Sigmoid colon (tissue), 7 donors: Measurements from ENCODE around the gene SELENOS. TPM values are rescaled to one million over a fixed set of nuclear protein-coding genes. Genes with fewer than 3 reads are reported as not detected.
A peak's percentile ranks its signal among the peaks of the same experiment; 100 is the strongest.

ENCODE experiments used
- DNase-seq: peaks from one replicate; pipeline ENCODE4 v3.0.0-alpha.2; 2019
- H3K27ac ChIP-seq, 4 donors: fragments of 200-600 bp; sonication (generic); one replicate each; pipeline ENCODE4 v1.5.1; 2016 to 2019; ENCODE audit warnings: mild to moderate bottlenecking in 1 of 4
- H3K27me3 ChIP-seq, 3 donors: fragments of 200-600 bp; sonication (generic); one replicate each; pipeline ENCODE4 v1.5.1; 2019; ENCODE audit warnings: mild to moderate bottlenecking in 1 of 3
- H3K36me3 ChIP-seq, 4 donors: fragments of 200-600 bp; sonication (generic); one replicate each; pipeline ENCODE4 v1.5.1; 2016 to 2019
- H3K4me1 ChIP-seq, 4 donors: fragments of 200-600 bp; sonication (generic); one replicate each; pipeline ENCODE4 v1.5.1; 2017 to 2019
- H3K4me3 ChIP-seq, 4 donors: fragments of 200-600 bp; sonication (generic); one replicate each; pipeline ENCODE4 v1.5.1; 2017 to 2019; ENCODE audit warnings: mild to moderate bottlenecking in 2 of 4, moderate library complexity in 1 of 4
- H3K9me3 ChIP-seq, 4 donors: fragments of 200-600 bp in 3 of 4; sonication (generic) in 3 of 4; one replicate each; pipeline versions ENCODE4 v1.5.1 to v1.6.1; 2013 to 2019
- EP300 ChIP-seq, 4 donors: sonication (generic); formaldehyde crosslinking; IDR thresholded peaks; one replicate each; pipeline ENCODE4 v1.6.1; 2017; ENCODE audit warnings: antibody characterized with exemption in 4 of 4
- POLR2A ChIP-seq, 2 donors: fragments of 450-650 bp; IDR thresholded peaks; one replicate each; pipeline ENCODE4 v1.6.1; 2016; ENCODE audit warnings: antibody characterized with exemption in 2 of 2, mild to moderate bottlenecking in 2 of 2, moderate library complexity in 2 of 2
- POLR2AphosphoS5 ChIP-seq, 4 donors: sonication (generic); formaldehyde crosslinking; IDR thresholded peaks; one replicate each; pipeline ENCODE4 v1.6.1; 2017; ENCODE audit warnings: antibody characterized with exemption in 4 of 4
- WGBS, 2 donors: extraction: QIAGEN DNeasy Blood & Tissue Kit; methylation state at CpG; one replicate each; pipeline ENCODE4 v1.1.7; 2013; 5-methylcytosine and 5-hydroxymethylcytosine counted together
- intact Hi-C: fragments of 100-400 bp; cut with DNase I; formaldehyde crosslinking; loops from one replicate; pipeline ENCODE4 v1.15.1; 2023
- polyA plus RNA-seq, 3 donors: library from polyadenylated mRNA; stranded (reverse); fragments of 200-250 nt; gene quantifications; one replicate each; pipeline ENCODE4 v1.2.3, GENCODE V29; 2013
- total RNA-seq, 4 donors: library from RNA; depleted of rRNA; stranded (reverse); fragments of >200 nt; gene quantifications; one replicate each; pipeline ENCODE4 v1.1.0, GENCODE V29; 2016
- TF ChIP-seq, protein P1 (sequence below), 4 experiments: fragments of 450-650 bp in 3 of 4; fragments of 200-600 bp in 1 of 4; IDR thresholded peaks; one replicate each; pipeline ENCODE4 v1.5.1; 2016 to 2019; ENCODE audit warnings: antibody characterized with exemption in 4 of 4, mild to moderate bottlenecking in 3 of 4, moderate library complexity in 2 of 4
- donor health status: healthy with polysubstance abuse.
- donor health status: Bipolar disorder and iron deficiency.
- donor health status: healthy.

Gene SELENOS
- total and polyA plus RNA-seq, 7 donors = 39.3 to 127 (median 55.9) TPM

DNA sequence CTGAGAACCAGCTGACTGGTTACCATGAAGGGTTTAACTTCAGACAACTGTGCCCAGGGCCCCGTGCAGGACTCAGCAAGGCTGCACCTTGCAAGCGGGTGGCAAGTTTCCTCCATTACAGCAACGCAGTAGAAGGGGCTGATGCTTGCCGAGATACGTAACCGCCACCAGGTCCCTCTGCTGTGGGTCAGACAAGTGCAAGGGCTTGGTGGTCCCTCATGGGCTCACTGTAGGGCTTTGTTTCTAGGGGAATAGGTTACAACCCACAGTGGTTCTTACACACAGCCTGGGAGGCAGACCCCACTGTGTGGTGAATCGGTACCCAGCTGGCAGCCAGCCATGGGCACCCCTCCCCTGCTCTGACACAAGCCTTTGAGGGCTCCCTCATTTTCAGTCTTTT, 33.2 kb upstream of the SELENOS start:
- Histone ChIP-seq H3K36me3 (no peaks in the 10 kb centered on the region), H3K4me1 (no peaks in the 10 kb centered on the region), H3K27me3 (peaks cover 0 to 15% (median 0%) of the 10 kb centered on the region in 3 donors), H3K9me3 (no peaks in the 10 kb centered on the region), H3K27ac (no peak overlapping the region), H3K4me3 (no peak overlapping the region)
- TF ChIP-seq, protein P1, sequence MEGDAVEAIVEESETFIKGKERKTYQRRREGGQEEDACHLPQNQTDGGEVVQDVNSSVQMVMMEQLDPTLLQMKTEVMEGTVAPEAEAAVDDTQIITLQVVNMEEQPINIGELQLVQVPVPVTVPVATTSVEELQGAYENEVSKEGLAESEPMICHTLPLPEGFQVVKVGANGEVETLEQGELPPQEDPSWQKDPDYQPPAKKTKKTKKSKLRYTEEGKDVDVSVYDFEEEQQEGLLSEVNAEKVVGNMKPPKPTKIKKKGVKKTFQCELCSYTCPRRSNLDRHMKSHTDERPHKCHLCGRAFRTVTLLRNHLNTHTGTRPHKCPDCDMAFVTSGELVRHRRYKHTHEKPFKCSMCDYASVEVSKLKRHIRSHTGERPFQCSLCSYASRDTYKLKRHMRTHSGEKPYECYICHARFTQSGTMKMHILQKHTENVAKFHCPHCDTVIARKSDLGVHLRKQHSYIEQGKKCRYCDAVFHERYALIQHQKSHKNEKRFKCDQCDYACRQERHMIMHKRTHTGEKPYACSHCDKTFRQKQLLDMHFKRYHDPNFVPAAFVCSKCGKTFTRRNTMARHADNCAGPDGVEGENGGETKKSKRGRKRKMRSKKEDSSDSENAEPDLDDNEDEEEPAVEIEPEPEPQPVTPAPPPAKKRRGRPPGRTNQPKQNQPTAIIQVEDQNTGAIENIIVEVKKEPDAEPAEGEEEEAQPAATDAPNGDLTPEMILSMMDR (IDR thresholded peaks at IDR 0.05) = no peak
- no peak for TF ChIP-seq POLR2A (IDR thresholded peaks at IDR 0.05)
- TF ChIP-seq EP300 (IDR thresholded peaks at IDR 0.05) = no peak
- TF ChIP-seq POLR2AphosphoS5 (IDR thresholded peaks at IDR 0.05) = no peak
- no peak for DNase-seq
- WGBS, 2 donors = 95 to 96% methylated on average over 7 of the region's 7 CpGs
- intact Hi-C loops = no loop called here

- H3K27ac ChIP-seq = no peak overlapping the region
- WGBS, 2 donors = 94 to 97% methylated on average over 7 of the region's 7 CpGs
- TF ChIP-seq EP300 (IDR thresholded peaks at IDR 0.05) = no peak
- TF ChIP-seq, protein P1 (IDR thresholded peaks at IDR 0.05) = no peak
- no peak for TF ChIP-seq POLR2A (IDR thresholded peaks at IDR 0.05)
- no peak for TF ChIP-seq POLR2AphosphoS5 (IDR thresholded peaks at IDR 0.05)
- H3K4me3 ChIP-seq = no peak overlapping the region
- no peaks in the 10 kb centered on the region for H3K9me3 ChIP-seq
- intact Hi-C loops = no loop called here
- peaks cover 0 to 15% (median 0%) of the 10 kb centered on the region in 3 donors for H3K27me3 ChIP-seq
- no peaks in the 10 kb centered on the region for H3K36me3 ChIP-seq
- no peaks in the 10 kb centered on the region for H3K4me1 ChIP-seq
- DNase-seq = no peak
Measured at GRCh38 chr15:101310161-101310480, 32.8 kb upstream of the SELENOS start.

DNA sequence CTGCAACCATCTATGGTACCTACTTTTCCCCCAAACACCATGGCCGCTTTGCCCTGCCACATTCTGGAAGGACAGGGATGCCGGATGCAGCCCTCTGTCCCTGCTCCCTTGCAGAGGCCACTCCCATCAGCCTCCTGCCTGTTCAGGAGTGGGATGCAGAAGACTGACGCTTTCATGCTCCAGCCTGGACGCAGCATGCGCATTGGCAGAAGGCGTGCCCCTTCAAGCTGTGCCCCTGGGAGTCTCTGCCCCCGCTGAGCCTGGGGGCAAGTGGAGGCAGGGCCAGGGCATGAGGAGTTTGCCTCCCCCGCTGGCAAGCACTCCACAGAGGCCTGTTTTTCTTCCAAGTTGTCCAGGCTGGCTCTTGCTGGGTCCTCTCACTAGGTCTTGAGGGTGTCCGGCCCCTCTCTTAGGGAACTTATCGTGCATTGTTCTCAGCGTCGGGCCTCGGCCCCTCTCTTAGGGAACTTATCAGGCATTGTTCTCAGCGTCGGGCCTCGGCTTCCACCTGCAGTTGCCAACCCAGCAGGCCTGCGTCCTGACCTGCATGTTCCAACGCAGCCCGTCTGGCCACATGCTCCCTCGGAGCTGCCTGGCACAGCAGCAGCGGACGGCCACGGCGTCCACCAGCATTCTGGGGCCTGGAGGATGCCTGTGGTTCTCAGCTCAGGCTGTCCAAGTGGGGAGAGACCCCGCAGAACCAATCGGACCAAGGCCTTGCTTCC, 32.3 kb upstream of the SELENOS start:
- Histone ChIP-seq H3K4me1 (no peaks in the 10 kb centered on the region), H3K4me3 (no peak overlapping the region), H3K27ac (no peak overlapping the region), H3K9me3 (no peaks in the 10 kb centered on the region), H3K36me3 (no peaks in the 10 kb centered on the region), H3K27me3 (peaks cover 0 to 15% (median 0%) of the 10 kb centered on the region in 3 donors)
- DNase-seq = peak; percentile 36
- intact Hi-C loops = no loop called here
- 90 to 95% methylated on average over 26 of the region's 26 CpGs for WGBS, 2 donors
- no peak for TF ChIP-seq POLR2AphosphoS5 (IDR thresholded peaks at IDR 0.05)
- TF ChIP-seq, protein P1 (IDR thresholded peaks at IDR 0.05) = no peak
- TF ChIP-seq EP300 (IDR thresholded peaks at IDR 0.05) = no peak
- no peak for TF ChIP-seq POLR2A (IDR thresholded peaks at IDR 0.05)

- TF ChIP-seq EP300 (IDR thresholded peaks at IDR 0.05) (no peak), POLR2AphosphoS5 (IDR thresholded peaks at IDR 0.05) (no peak), POLR2A (IDR thresholded peaks at IDR 0.05) (no peak)
- TF ChIP-seq, protein P1 (IDR thresholded peaks at IDR 0.05) = no peak
- H3K27ac ChIP-seq = no peak overlapping the region
- intact Hi-C loops = no loop called here
- no peaks in the 10 kb centered on the region for H3K36me3 ChIP-seq
- H3K4me1 ChIP-seq = no peaks in the 10 kb centered on the region
- DNase-seq = peak; percentile 46
- H3K27me3 ChIP-seq = peaks cover 0 to 15% (median 0%) of the 10 kb centered on the region in 3 donors
- no peaks in the 10 kb centered on the region for H3K9me3 ChIP-seq
- WGBS, 2 donors = 85 to 90% methylated on average over 20 of the region's 20 CpGs
- H3K4me3 ChIP-seq = no peak overlapping the region
Measured at GRCh38 chr15:101308604-101309435, 31.5 kb upstream of the SELENOS start.
